Liver (tissue), 9 donors: ENCODE data around the gene PRSS57. TPM values are rescaled to one million over a fixed set of nuclear protein-coding genes. Genes with fewer than 3 reads are reported as not detected.

Source experiments
- DNase-seq: peaks from one replicate; pipeline ENCODE4 v3.0.0-alpha.2; 2017; ENCODE audit warnings: low spot score
- H3K27ac ChIP-seq, 2 donors: one replicate each; pipeline ENCODE4 v1.7.0; 2013; ENCODE audit warnings: inconsistent platforms in 2 of 2, low read length in 2 of 2, control low read depth in 1 of 2, low read depth in 1 of 2, mild to moderate bottlenecking in 1 of 2
- H3K27me3 ChIP-seq, 4 donors: one replicate each; pipeline versions ENCODE4 v1.6.1 to v1.7.0; 2013; ENCODE audit warnings: low read length in 3 of 4, inconsistent platforms in 1 of 4, mild to moderate bottlenecking in 1 of 4, moderate library complexity in 1 of 4; ENCODE audit not compliant: control insufficient read depth in 4 of 4, insufficient read depth in 4 of 4
- H3K36me3 ChIP-seq, 4 donors: one replicate each; pipeline versions ENCODE4 v1.6.1 to v1.7.0; 2013; ENCODE audit warnings: low read length in 3 of 4, mild to moderate bottlenecking in 3 of 4, low read depth in 1 of 4, moderate library complexity in 1 of 4; ENCODE audit not compliant: control insufficient read depth in 4 of 4, insufficient read depth in 3 of 4
- H3K4me1 ChIP-seq, 4 donors: one replicate each; pipeline versions ENCODE4 v1.6.1 to v1.7.0; 2013; ENCODE audit warnings: low read length in 3 of 4, mild to moderate bottlenecking in 3 of 4, moderate library complexity in 1 of 4; ENCODE audit not compliant: control insufficient read depth in 4 of 4, insufficient read depth in 4 of 4
- H3K4me3 ChIP-seq, 3 donors: one replicate each; pipeline versions ENCODE4 v1.6.1 to v1.7.0; 2013; ENCODE audit warnings: low read length in 3 of 3, control low read depth in 1 of 3, low read depth in 1 of 3, mild to moderate bottlenecking in 1 of 3
- H3K9ac ChIP-seq, 2 donors: one replicate each; pipeline ENCODE4 v1.7.0; 2013; ENCODE audit warnings: low read length in 2 of 2, mild to moderate bottlenecking in 2 of 2, moderate library complexity in 2 of 2, control low read depth in 1 of 2, low read depth in 1 of 2
- H3K9me3 ChIP-seq, 4 donors: one replicate each; pipeline versions ENCODE4 v1.6.1 to v1.7.0; 2013; ENCODE audit warnings: low read length in 3 of 4; ENCODE audit not compliant: control insufficient read depth in 4 of 4
- EGR1 ChIP-seq, 2 donors: IDR thresholded peaks; 2 replicates each; pipeline ENCODE4 v1.6.1; 2016 to 2018; ENCODE audit warnings: antibody characterized with exemption in 2 of 2, low read depth in 2 of 2
- FOXA1 ChIP-seq: IDR thresholded peaks from 2 replicates; pipeline ENCODE4 v1.6.1; 2016; ENCODE audit warnings: antibody characterized with exemption
- FOXA2 ChIP-seq: IDR thresholded peaks from 2 replicates; pipeline ENCODE4 v1.6.1; 2016; ENCODE audit warnings: antibody characterized with exemption
- GABPA ChIP-seq, 2 donors: IDR thresholded peaks in 1 of 2; conservative IDR thresholded peaks in 1 of 2; 2 replicates each; pipeline ENCODE4 v1.6.1; 2016; ENCODE audit warnings: antibody characterized with exemption in 2 of 2, mild to moderate bottlenecking in 1 of 2, moderate library complexity in 1 of 2
- HNF4A ChIP-seq, 2 donors: conservative IDR thresholded peaks; 2 replicates each; pipeline ENCODE4 v1.6.1; 2016; ENCODE audit warnings: antibody characterized with exemption in 2 of 2, mild to moderate bottlenecking in 2 of 2
- HNF4G ChIP-seq: IDR thresholded peaks from 2 replicates; pipeline ENCODE4 v1.6.1; 2016; ENCODE audit warnings: antibody characterized with exemption
- JUND ChIP-seq, 2 donors: IDR thresholded peaks; 2 replicates each; pipeline ENCODE4 v1.6.1; 2016; ENCODE audit warnings: antibody characterized with exemption in 2 of 2
- MAX ChIP-seq: IDR thresholded peaks from 2 replicates; pipeline ENCODE4 v1.6.1; 2016; ENCODE audit warnings: antibody characterized with exemption
- NR2F2 ChIP-seq: IDR thresholded peaks from 2 replicates; pipeline ENCODE4 v1.6.1; 2016; ENCODE audit warnings: antibody characterized with exemption
- RAD21 ChIP-seq, 2 donors: IDR thresholded peaks; 2 replicates each; pipeline ENCODE4 v1.6.1; 2016; ENCODE audit warnings: antibody characterized with exemption in 2 of 2, mild to moderate bottlenecking in 2 of 2
- REST ChIP-seq: IDR thresholded peaks from 2 replicates; pipeline ENCODE4 v1.6.1; 2016; ENCODE audit warnings: antibody characterized with exemption, mild to moderate bottlenecking
- RXRA ChIP-seq, 2 donors: IDR thresholded peaks; 2 replicates each; pipeline ENCODE4 v1.6.1; 2017 to 2018; ENCODE audit warnings: antibody characterized with exemption in 2 of 2, mild to moderate bottlenecking in 1 of 2
- SP1 ChIP-seq: IDR thresholded peaks from 2 replicates; pipeline ENCODE4 v1.6.1; 2018; ENCODE audit warnings: antibody characterized with exemption, mild to moderate bottlenecking
- YY1 ChIP-seq: IDR thresholded peaks from 2 replicates; pipeline ENCODE4 v1.6.1; 2016; ENCODE audit warnings: antibody characterized with exemption, mild to moderate bottlenecking
- ZBTB33 ChIP-seq: IDR thresholded peaks from 2 replicates; pipeline ENCODE4 v1.6.1; 2016; ENCODE audit warnings: antibody characterized with exemption
- WGBS: extraction: QIAGEN DNeasy Blood & Tissue Kit; methylation state at CpG from one replicate; pipeline ENCODE4 v1.1.7; 2013; 5-methylcytosine and 5-hydroxymethylcytosine counted together
- polyA plus RNA-seq, 2 donors: library from polyadenylated mRNA; stranded (reverse) in 1 of 2; unstranded in 1 of 2; fragments of 200-250 nt in 1 of 2; fragments of >200 nt in 1 of 2; fragmentation: Nextera tagmentation in 1 of 2; extraction: Ambion mirVana in 1 of 2; gene quantifications; one replicate each; pipeline versions ENCODE4 v1.2.1 to v1.2.3, GENCODE V29; 2013 to 2015
- total RNA-seq, 2 donors: library from RNA; depleted of rRNA; stranded (reverse); fragments of >200 nt; gene quantifications; one replicate each; pipeline ENCODE4 v1.2.3, GENCODE V29; 2014
- TF ChIP-seq, protein P1 (sequence below): fragments of 150-350 bp; IDR thresholded peaks from 2 replicates; pipeline ENCODE4 v1.5.1; 2017; ENCODE audit warnings: improper control_type of control experiment, low read depth, low read length; ENCODE audit not compliant: missing input control
- TF ChIP-seq, protein P2 (sequence below): IDR thresholded peaks from 2 replicates; pipeline ENCODE4 v1.6.1; 2016; ENCODE audit warnings: antibody characterized with exemption
- donor health status: healthy.
- donor health status: healthy.
- donor health status: healthy.
- donor health status: healthy.
- donor health status: healthy.

PRSS57 gene
- total and polyA plus RNA-seq, 4 donors, result 0.10 to 12.1 TPM; not detected in 2

- peaks cover 2 to 28% (median 10%) of the 10 kb centered on the region in 4 donors for H3K4me1 ChIP-seq
- no peak overlapping the region for H3K9ac ChIP-seq
- no peak for TF ChIP-seq FOXA2
- TF ChIP-seq GABPA (IDR thresholded peaks at IDR 0.05 in 1 of 2, conservative IDR thresholded peaks at IDR 0.05 in 1 of 2), result no peak
- TF ChIP-seq RAD21 (IDR thresholded peaks at IDR 0.05), result no peak
- TF ChIP-seq HNF4G, result no peak
- TF ChIP-seq, protein P1, sequence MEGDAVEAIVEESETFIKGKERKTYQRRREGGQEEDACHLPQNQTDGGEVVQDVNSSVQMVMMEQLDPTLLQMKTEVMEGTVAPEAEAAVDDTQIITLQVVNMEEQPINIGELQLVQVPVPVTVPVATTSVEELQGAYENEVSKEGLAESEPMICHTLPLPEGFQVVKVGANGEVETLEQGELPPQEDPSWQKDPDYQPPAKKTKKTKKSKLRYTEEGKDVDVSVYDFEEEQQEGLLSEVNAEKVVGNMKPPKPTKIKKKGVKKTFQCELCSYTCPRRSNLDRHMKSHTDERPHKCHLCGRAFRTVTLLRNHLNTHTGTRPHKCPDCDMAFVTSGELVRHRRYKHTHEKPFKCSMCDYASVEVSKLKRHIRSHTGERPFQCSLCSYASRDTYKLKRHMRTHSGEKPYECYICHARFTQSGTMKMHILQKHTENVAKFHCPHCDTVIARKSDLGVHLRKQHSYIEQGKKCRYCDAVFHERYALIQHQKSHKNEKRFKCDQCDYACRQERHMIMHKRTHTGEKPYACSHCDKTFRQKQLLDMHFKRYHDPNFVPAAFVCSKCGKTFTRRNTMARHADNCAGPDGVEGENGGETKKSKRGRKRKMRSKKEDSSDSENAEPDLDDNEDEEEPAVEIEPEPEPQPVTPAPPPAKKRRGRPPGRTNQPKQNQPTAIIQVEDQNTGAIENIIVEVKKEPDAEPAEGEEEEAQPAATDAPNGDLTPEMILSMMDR, result no peak
- TF ChIP-seq NR2F2, result no peak
- TF ChIP-seq FOXA1, result no peak
- TF ChIP-seq, protein P2, sequence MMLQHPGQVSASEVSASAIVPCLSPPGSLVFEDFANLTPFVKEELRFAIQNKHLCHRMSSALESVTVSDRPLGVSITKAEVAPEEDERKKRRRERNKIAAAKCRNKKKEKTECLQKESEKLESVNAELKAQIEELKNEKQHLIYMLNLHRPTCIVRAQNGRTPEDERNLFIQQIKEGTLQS, result no peak
- TF ChIP-seq HNF4A (conservative IDR thresholded peaks at IDR 0.05), result no peak
- TF ChIP-seq RXRA (IDR thresholded peaks at IDR 0.05), result no peak
- no peak for TF ChIP-seq MAX
Measured at GRCh38 chr19:677201-677600, 18.1 kb downstream of the PRSS57 start.

DNA sequence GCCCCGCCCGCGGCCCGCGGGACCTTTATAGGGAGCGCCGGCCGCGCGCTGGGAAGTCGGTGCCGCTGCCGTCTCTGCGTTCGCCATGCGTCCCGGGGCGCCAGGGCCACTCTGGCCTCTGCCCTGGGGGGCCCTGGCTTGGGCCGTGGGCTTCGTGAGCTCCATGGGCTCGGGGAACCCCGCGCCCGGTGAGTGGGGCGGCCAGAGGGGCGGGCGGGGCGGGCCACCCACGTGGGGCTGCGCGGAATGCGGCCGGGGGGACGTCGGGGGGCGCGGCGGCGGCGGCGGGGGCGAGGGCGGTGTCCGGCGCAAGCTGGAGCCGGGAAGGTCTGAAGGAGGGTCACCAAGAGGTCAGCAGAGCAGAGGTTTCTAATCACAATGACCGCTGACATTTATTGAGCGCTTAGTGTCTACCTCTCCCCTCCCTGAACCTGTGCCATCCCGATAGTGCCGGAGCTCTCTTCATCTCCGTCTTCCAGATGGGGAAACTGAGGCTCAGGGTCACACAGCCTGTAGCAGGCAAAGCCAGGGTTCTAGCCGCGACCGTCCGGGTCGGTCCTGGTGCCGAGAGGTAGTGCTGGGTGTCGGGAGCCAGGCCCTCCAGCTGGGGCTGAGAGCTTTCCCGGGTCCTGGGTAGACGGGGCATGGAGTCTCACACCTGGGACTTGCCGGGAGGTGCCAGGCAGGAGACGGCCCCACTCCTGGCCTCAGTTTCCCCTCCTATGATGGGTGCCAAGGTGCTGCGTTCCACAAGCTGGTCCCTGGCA is 18.7 kb downstream of the PRSS57 start, which contains the start of gene FSTL3:
TSS of gene FSTL3 (plus strand) at position 54 of the 767 bp plus-strand sequence. CDS start at position 86, 32 bp downstream.
- no peak for DNase-seq
- H3K9me3 ChIP-seq, result no peaks in the 10 kb centered on the region
- peak within 1 kb of the TSS; percentile 18 to 51 for H3K27ac ChIP-seq
- H3K27me3 ChIP-seq, result peaks cover 0 to 2% (median 0%) of the 10 kb centered on the region in 4 donors
- H3K4me3 ChIP-seq, result peak within 1 kb of the TSS in 1 of 3 donors; percentile 45
- TF ChIP-seq YY1, result no peak
- TF ChIP-seq SP1, result no peak
- TF ChIP-seq, protein P1, result no peak
- TF ChIP-seq MAX, result no peak
- no peak for TF ChIP-seq REST
- no peak for TF ChIP-seq HNF4G
- no peak for TF ChIP-seq ZBTB33
- TF ChIP-seq EGR1 (IDR thresholded peaks at IDR 0.05; ENCODE audit: low read depth in 2 of 2), result no peak
- no peak for TF ChIP-seq HNF4A (conservative IDR thresholded peaks at IDR 0.05)
- no peak for TF ChIP-seq GABPA (IDR thresholded peaks at IDR 0.05 in 1 of 2, conservative IDR thresholded peaks at IDR 0.05 in 1 of 2)
- no peak for TF ChIP-seq NR2F2
- TF ChIP-seq FOXA1, result no peak
- TF ChIP-seq JUND (IDR thresholded peaks at IDR 0.05), result no peak
- peaks cover 2 to 28% (median 10%) of the 10 kb centered on the region in 4 donors for H3K4me1 ChIP-seq
- no peak within 1 kb of the TSS for H3K9ac ChIP-seq
- no peaks in the 10 kb centered on the region for H3K36me3 ChIP-seq
- WGBS, result 8% methylated on average over 63 of the region's 63 CpGs

More at GRCh38 chr19:677201-677600, 18.1 kb downstream of the PRSS57 start:
- no peaks in the 10 kb centered on the region for H3K36me3 ChIP-seq
- H3K9me3 ChIP-seq, result no peaks in the 10 kb centered on the region
- H3K27me3 ChIP-seq, result peaks cover 0 to 2% (median 0%) of the 10 kb centered on the region in 4 donors
- H3K4me3 ChIP-seq, result peak overlapping the region in 1 of 3 donors; percentile 45
- 21% methylated on average over 15 of the region's 15 CpGs for WGBS
- H3K27ac ChIP-seq, result peak overlapping the region; percentile 32 to 61
- no peak for DNase-seq
